PC-3 (cell line): Measurements from ENCODE around the gene SERPINI1.

Experiments used
- EZH2 ChIP-seq: fragments of 300-600 bp; sonication (generic); IDR thresholded peaks from one replicate; pipeline ENCODE4 v1.6.1; 2017; ENCODE audit warnings: antibody characterized with exemption, mild to moderate bottlenecking, low read length; ENCODE audit not compliant: unreplicated experiment
- EZH2phosphoT487 ChIP-seq: fragments of 300-600 bp; sonication (generic); IDR thresholded peaks from 2 replicates; pipeline ENCODE4 v1.6.1; 2018; ENCODE audit warnings: mild to moderate bottlenecking, antibody characterized with exemption, low read length, borderline replicate concordance
- TF ChIP-seq, protein P1 (sequence below): fragments of 300-600 bp; sonication (generic); conservative IDR thresholded peaks from 2 replicates; pipeline ENCODE4 v1.5.1; 2017; ENCODE audit warnings: antibody characterized with exemption, low read depth, mild to moderate bottlenecking, low read length

DNA sequence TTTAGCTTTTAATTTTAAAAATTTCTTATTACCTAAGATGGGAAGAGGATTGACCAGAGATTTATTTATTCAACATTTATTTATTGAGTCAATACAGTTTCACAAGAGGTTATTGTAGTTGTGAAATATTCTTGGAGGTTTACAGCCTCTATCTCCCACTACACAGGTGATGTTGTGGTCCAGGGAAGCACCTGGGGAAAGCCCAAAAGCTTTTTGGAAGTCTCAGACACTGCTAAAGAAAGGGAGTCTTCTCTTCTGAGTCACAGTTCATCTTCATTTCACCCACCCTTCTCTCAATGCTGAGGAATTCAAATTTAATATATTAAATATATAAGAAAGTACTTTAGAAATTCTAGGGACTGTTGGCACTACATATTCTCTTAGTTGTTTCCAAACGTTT is 41.8 kb downstream of the SERPINI1 start:
- TF ChIP-seq, protein P1, sequence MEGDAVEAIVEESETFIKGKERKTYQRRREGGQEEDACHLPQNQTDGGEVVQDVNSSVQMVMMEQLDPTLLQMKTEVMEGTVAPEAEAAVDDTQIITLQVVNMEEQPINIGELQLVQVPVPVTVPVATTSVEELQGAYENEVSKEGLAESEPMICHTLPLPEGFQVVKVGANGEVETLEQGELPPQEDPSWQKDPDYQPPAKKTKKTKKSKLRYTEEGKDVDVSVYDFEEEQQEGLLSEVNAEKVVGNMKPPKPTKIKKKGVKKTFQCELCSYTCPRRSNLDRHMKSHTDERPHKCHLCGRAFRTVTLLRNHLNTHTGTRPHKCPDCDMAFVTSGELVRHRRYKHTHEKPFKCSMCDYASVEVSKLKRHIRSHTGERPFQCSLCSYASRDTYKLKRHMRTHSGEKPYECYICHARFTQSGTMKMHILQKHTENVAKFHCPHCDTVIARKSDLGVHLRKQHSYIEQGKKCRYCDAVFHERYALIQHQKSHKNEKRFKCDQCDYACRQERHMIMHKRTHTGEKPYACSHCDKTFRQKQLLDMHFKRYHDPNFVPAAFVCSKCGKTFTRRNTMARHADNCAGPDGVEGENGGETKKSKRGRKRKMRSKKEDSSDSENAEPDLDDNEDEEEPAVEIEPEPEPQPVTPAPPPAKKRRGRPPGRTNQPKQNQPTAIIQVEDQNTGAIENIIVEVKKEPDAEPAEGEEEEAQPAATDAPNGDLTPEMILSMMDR: no peak
- no peak for TF ChIP-seq EZH2
- no peak for TF ChIP-seq EZH2phosphoT487
